Pons (tissue), 1 donor: ENCODE measurements around the gene DHRSX.
"Not testable (repeated sequence)": the region's sequence is repeated elsewhere in the genome, so short reads cannot be mapped to it uniquely, and the experiment has no call there.

Experiments used
- DNase-seq: peaks from one replicate; pipeline ENCODE4 v3.0.0-alpha.2; 2016; ENCODE audit warnings: low spot score

DHRSX gene

GRCh38 chrX:2211667-2212066 lies 289.1 kb downstream of the DHRSX start:
- not testable (repeated sequence) for DNase-seq

DNA sequence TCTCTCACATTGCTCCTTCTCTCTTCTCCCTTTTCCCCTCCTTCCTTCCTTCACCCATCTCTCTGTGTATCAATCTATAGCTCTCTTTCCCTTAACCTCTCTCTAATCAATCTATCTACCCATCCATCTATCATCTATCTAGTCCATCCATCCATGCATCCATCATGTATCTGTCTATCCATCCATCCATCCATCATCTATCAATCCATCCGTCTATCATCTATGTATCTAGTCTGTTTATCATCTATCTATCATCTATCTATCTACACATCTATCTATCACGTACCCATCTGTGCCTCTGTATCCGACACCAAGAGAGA lies 307.5 kb downstream of the DHRSX start:
- no peak for DNase-seq

- DNase-seq, result no peak
Observed at GRCh38 chrX:2192584-2193272, 308.0 kb downstream of the DHRSX start.

- DNase-seq, result no peak
Observed at GRCh38 chrX:2188840-2189239, 311.9 kb downstream of the DHRSX start.

- no peak for DNase-seq
Observed at GRCh38 chrX:2188330-2188792, 312.4 kb downstream of the DHRSX start.

- DNase-seq, result no peak
Observed at GRCh38 chrX:2187352-2188115, 313.2 kb downstream of the DHRSX start.

GRCh38 chrX:2185341-2186082 lies 315.3 kb downstream of the DHRSX start:
- DNase-seq, result no peak

DNA sequence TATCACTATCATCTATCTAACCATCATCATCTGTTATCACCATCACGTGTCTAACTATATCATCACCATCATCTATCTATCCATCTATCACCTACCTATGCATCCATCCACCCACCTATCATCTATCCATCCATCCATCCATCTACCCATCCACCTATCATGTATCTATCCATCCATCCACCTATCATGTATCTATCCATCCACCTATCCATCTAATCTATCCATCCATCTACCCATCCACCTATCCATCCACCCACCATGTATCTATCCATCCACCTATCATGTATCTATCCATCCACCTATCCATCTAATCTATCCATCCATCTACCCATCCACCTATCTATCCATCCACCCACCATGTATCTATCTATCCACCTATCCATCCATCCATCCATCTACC lies 316.7 kb downstream of the DHRSX start:
- no peak for DNase-seq

DNA sequence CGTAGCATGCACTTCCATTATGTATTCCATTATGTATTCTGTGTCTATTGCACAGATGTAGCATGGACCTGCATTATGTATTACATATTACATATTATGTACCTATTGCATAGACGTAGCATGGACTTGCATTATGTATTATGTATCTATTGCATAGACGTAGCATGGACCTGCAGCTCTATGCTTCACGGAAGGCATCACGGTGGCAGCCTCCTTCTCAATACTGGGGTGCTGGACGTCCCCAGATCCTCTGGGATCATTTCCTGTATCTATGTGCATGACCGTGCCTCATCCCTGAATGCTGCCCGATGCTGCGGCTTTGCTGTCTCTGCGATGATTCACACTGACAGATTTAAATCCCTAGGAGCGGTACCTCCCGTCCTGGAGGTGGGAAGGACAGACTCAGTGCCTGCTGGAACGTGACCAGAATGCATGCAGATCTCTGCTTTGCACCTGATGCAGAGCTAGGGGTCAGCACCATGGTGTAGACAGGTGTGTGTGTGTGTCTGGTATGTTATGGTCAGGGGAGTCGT lies 317.5 kb downstream of the DHRSX start:
- no peak for DNase-seq

- no peak for DNase-seq
Observed at GRCh38 chrX:2177541-2177940, 323.2 kb downstream of the DHRSX start.

DNA sequence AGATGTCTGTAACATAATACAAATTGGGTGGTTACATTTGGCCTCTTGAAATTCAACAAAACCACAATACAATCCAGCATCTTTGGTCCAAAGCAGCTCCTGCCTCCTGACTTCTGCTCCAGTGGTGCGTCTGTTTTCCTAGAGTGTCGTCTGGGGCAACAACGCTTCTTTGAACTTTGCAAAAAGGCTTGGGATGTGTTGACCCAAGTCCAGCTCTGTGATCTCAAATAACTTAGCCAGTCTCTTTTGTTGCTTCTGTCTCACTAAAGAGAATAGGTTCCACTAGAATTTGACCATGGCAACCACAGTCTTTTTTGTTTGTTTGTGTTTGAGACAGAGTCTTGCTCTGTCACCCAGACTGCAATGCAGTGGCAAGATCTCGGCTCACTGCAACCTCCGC lies 324.0 kb downstream of the DHRSX start:
- no peak for DNase-seq

DNA sequence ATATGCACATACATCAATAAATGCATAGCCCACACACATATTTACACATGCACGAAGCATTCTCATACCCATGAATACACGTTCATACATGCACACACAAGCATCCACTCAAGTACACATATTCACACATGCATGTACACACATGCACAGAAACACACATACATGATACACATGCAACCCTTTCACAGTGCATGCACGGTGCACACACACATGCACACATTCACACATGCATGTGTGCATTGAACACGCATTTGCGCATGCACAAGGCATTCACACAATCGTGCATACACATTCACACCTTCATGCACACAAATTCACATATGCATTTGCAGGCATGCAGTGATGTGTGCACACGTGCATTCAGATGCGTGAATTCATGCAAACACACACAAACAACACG lies 324.5 kb downstream of the DHRSX start:
- no peak for DNase-seq

GRCh38 chrX:2172359-2172758 lies 328.4 kb downstream of the DHRSX start:
- DNase-seq, result no peak
